Measurements from ENCODE around the gene MT1G. TPM values are rescaled to one million over a fixed set of nuclear protein-coding genes. Genes with fewer than 3 reads are reported as not detected.

The MT1G gene
- total RNA-seq, 4 donors from 2014 or later = 35.9 to 117 (median 62.7) TPM

GRCh38 chr16:56636616-56637413 is 31.1 kb downstream of the MT1G start:
- no peaks in the 10 kb centered on the region for H3K36me3 ChIP-seq
- no peaks in the 10 kb centered on the region for H3K9me3 ChIP-seq
- peaks cover 41% of the 10 kb centered on the region for H3K4me1 ChIP-seq
- no peak overlapping the region for H3K4me3 ChIP-seq
- no peak overlapping the region for H3K27ac ChIP-seq
- DNase-seq (ENCODE audit: low spot score in 2 of 2) = no peak
- TF ChIP-seq POLR2A (IDR thresholded peaks at IDR 0.05) (no peak), POLR2AphosphoS5 (IDR thresholded peaks at IDR 0.05) (no peak), EP300 (IDR thresholded peaks at IDR 0.05) (no peak)
- TF ChIP-seq, protein P1, sequence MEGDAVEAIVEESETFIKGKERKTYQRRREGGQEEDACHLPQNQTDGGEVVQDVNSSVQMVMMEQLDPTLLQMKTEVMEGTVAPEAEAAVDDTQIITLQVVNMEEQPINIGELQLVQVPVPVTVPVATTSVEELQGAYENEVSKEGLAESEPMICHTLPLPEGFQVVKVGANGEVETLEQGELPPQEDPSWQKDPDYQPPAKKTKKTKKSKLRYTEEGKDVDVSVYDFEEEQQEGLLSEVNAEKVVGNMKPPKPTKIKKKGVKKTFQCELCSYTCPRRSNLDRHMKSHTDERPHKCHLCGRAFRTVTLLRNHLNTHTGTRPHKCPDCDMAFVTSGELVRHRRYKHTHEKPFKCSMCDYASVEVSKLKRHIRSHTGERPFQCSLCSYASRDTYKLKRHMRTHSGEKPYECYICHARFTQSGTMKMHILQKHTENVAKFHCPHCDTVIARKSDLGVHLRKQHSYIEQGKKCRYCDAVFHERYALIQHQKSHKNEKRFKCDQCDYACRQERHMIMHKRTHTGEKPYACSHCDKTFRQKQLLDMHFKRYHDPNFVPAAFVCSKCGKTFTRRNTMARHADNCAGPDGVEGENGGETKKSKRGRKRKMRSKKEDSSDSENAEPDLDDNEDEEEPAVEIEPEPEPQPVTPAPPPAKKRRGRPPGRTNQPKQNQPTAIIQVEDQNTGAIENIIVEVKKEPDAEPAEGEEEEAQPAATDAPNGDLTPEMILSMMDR (IDR thresholded peaks at IDR 0.05) = no peak
- 72% methylated on average over 7 of the region's 9 CpGs for WGBS
- H3K27me3 ChIP-seq = peaks cover 42% of the 10 kb centered on the region

DNA sequence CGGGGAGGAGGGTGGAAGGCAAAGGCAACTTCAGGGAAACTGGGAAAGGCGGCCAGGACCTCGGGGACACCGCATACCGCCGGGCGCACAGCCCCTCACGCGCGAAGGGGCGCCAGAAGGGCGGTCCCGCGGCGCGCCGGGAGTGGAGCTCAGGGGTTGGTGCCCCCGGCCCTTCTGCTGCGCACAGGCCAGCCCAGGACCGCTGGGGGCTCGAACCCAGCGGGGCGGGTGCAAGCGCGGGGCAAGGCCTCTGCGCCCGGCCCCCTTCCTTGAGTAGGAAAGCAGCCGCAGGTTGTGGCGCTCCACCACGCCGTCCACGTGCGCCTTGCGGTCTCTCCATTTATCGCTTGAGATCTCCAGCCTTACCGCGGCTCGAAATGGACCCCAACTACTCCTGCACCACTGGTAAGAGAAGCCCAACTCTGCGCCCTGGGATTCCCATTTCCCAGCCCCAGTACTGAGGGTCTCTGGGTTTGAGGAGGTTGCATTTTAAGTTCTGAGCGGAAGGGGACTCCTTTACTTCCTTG is 32.4 kb downstream of the MT1G start:
- Histone ChIP-seq H3K27me3 (peaks cover 42% of the 10 kb centered on the region), H3K36me3 (no peaks in the 10 kb centered on the region), H3K4me1 (peaks cover 44% of the 10 kb centered on the region), H3K9me3 (no peaks in the 10 kb centered on the region), H3K27ac (no peak overlapping the region), H3K4me3 (peak overlapping the region; percentile 36)
- no peak for DNase-seq (ENCODE audit: low spot score in 2 of 2)
- TF ChIP-seq POLR2AphosphoS5 (IDR thresholded peaks at IDR 0.05) (no peak), EP300 (IDR thresholded peaks at IDR 0.05) (no peak), POLR2A (IDR thresholded peaks at IDR 0.05) (no peak)
- TF ChIP-seq, protein P1 (IDR thresholded peaks at IDR 0.05) = no peak
- WGBS = 66% methylated on average over 34 of the region's 40 CpGs

GRCh38 chr16:56634715-56635440 is 33.0 kb downstream of the MT1G start:
- peak overlapping the region; percentile 36 for H3K4me3 ChIP-seq
- WGBS = 72% methylated on average over 46 of the region's 47 CpGs

DNA sequence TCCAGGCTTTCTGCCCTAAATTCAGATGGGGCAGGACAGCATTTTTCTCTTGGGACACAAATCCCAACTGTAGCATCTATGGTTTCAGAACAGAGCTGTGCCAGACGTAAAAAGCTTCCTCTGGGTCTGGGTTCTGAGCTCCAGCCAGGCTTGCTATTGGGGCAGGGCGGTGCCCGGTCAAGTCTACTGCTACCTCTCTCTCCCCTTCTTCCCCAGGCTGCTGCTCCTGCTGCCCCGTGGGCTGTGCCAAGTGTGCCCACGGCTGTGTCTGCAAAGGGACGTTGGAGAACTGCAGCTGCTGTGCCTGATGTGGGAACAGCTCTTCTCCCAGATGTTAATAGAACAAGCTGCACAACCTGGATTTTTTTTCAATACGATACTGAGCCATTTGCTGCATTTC is 34.3 kb downstream of the MT1G start:
- 35% methylated on average over 7 of the region's 7 CpGs for WGBS
- no peaks in the 10 kb centered on the region for H3K9me3 ChIP-seq
- no peak for TF ChIP-seq EP300 (IDR thresholded peaks at IDR 0.05)
- TF ChIP-seq, protein P1 (IDR thresholded peaks at IDR 0.05) = no peak
- TF ChIP-seq POLR2AphosphoS5 (IDR thresholded peaks at IDR 0.05) = no peak
- no peak for TF ChIP-seq POLR2A (IDR thresholded peaks at IDR 0.05)
- no peaks in the 10 kb centered on the region for H3K36me3 ChIP-seq
- H3K27me3 ChIP-seq = peaks cover 29% of the 10 kb centered on the region
- DNase-seq (ENCODE audit: low spot score in 2 of 2) = no peak
- peak overlapping the region; percentile 48 for H3K4me3 ChIP-seq
- H3K27ac ChIP-seq = peak overlapping the region; percentile 10
- H3K4me1 ChIP-seq = peaks cover 38% of the 10 kb centered on the region

More at GRCh38 chr16:56634715-56635440, 33.0 kb downstream of the MT1G start:
- H3K4me1 ChIP-seq = peaks cover 44% of the 10 kb centered on the region
- DNase-seq (ENCODE audit: low spot score in 2 of 2) = no peak
- no peaks in the 10 kb centered on the region for H3K9me3 ChIP-seq
- no peak overlapping the region for H3K27ac ChIP-seq
- TF ChIP-seq EP300 (IDR thresholded peaks at IDR 0.05) = no peak
- no peak for TF ChIP-seq POLR2AphosphoS5 (IDR thresholded peaks at IDR 0.05)
- no peak for TF ChIP-seq POLR2A (IDR thresholded peaks at IDR 0.05)
- TF ChIP-seq, protein P1 (IDR thresholded peaks at IDR 0.05) = no peak
- peaks cover 42% of the 10 kb centered on the region for H3K27me3 ChIP-seq
- no peaks in the 10 kb centered on the region for H3K36me3 ChIP-seq
